Astrocyte (in vitro differentiated cells and primary cell): ENCODE results near the gene GRB7. TPM values are rescaled to one million over a fixed set of nuclear protein-coding genes. Genes with fewer than 3 reads are reported as not detected.
A peak's percentile ranks its signal among the peaks of the same experiment; 100 is the strongest.
"Not testable (repeated sequence)": the region's sequence is repeated elsewhere in the genome, so short reads cannot be mapped to it uniquely, and the experiment has no call there.

ENCODE experiments used
- DNase-seq: peaks from one replicate; pipeline ENCODE4 v3.0.0-alpha.2; 2010; ENCODE audit warnings: low read depth
- FAIRE-seq: peaks from 2 replicates; lab custom pipeline; 2011; peaks lifted over from hg19 to GRCh38; lab: Jason Lieb, UNC
- H2AFZ ChIP-seq: 2 replicates; pipeline ENCODE4 v1.6.0; 2012; ENCODE audit warnings: low read depth, low read length, inconsistent platforms
- H3K27ac ChIP-seq: 2 replicates; pipeline ENCODE4 v1.5.1; 2011; ENCODE audit warnings: low read depth, low read length, inconsistent platforms
- H3K27me3 ChIP-seq: 2 replicates; pipeline ENCODE4 v1.6.0; 2011; ENCODE audit warnings: low read length, inconsistent platforms; ENCODE audit not compliant: insufficient read depth
- H3K36me3 ChIP-seq: 2 replicates; pipeline ENCODE4 v1.5.1; 2011; ENCODE audit warnings: low read length, inconsistent platforms; ENCODE audit not compliant: insufficient read depth
- H3K4me1 ChIP-seq: 2 replicates; pipeline ENCODE4 v1.5.1; 2011; ENCODE audit warnings: low read length, inconsistent platforms; ENCODE audit not compliant: insufficient read depth
- H3K4me2 ChIP-seq: 2 replicates; pipeline ENCODE4 v1.6.0; 2012; ENCODE audit warnings: low read length, inconsistent platforms
- H3K4me3 ChIP-seq: 2 replicates; pipeline ENCODE4 v1.5.1; 2011; ENCODE audit warnings: low read depth, mild to moderate bottlenecking, low read length, inconsistent platforms; ENCODE audit not compliant: insufficient read depth
- H3K79me2 ChIP-seq: 2 replicates; pipeline ENCODE4 v1.6.0; 2012; ENCODE audit warnings: mild to moderate bottlenecking, low read length, inconsistent platforms; ENCODE audit not compliant: insufficient read depth
- H3K9ac ChIP-seq: 2 replicates; pipeline ENCODE4 v1.6.0; 2012; ENCODE audit warnings: mild to moderate bottlenecking, low read length, inconsistent platforms
- H3K9me3 ChIP-seq: 2 replicates; pipeline ENCODE4 v1.5.1; 2012; ENCODE audit warnings: low read depth, mild to moderate bottlenecking, low read length, inconsistent platforms; ENCODE audit not compliant: insufficient read depth
- H4K20me1 ChIP-seq: 2 replicates; pipeline ENCODE4 v1.6.0; 2012; ENCODE audit warnings: low read length, inconsistent platforms; ENCODE audit not compliant: insufficient read depth
- H3K27ac Mint-ChIP-seq: one replicate; pipeline ENCODE4 v1.8.0; 2021; ENCODE audit warnings: mild to moderate bottlenecking, mixed read lengths; ENCODE audit not compliant: unreplicated experiment
- H3K27me3 Mint-ChIP-seq: one replicate; pipeline ENCODE4 v1.8.0; 2021; ENCODE audit warnings: low read depth, mixed read lengths; ENCODE audit not compliant: unreplicated experiment
- H3K36me3 Mint-ChIP-seq: one replicate; pipeline ENCODE4 v1.8.0; 2021; ENCODE audit warnings: low read depth, mixed read lengths; ENCODE audit not compliant: unreplicated experiment
- H3K4me1 Mint-ChIP-seq: one replicate; pipeline ENCODE4 v1.8.0; 2021; ENCODE audit warnings: low read depth, mixed read lengths; ENCODE audit not compliant: unreplicated experiment
- H3K4me3 Mint-ChIP-seq: one replicate; pipeline ENCODE4 v1.8.0; 2021; ENCODE audit warnings: mild to moderate bottlenecking, moderate library complexity, mixed read lengths; ENCODE audit not compliant: unreplicated experiment
- H3K9me3 Mint-ChIP-seq: one replicate; pipeline ENCODE4 v1.8.0; 2021; ENCODE audit warnings: mild to moderate bottlenecking, mixed read lengths; ENCODE audit not compliant: unreplicated experiment
- CTCF ChIP-seq: IDR thresholded peaks from 2 replicates; pipeline ENCODE4 v1.5.1; 2011; ENCODE audit warnings: low read depth, mild to moderate bottlenecking, inconsistent platforms, low read length, moderate library complexity; ENCODE audit not compliant: insufficient read depth
- EZH2 ChIP-seq: IDR thresholded peaks from 2 replicates; pipeline ENCODE4 v1.6.1; 2012; ENCODE audit warnings: mild to moderate bottlenecking, low read length, inconsistent platforms; ENCODE audit not compliant: insufficient read depth
- total RNA-seq: library from RNA; stranded (reverse); gene quantifications from 2 replicates; pipeline ENCODE4 v1.2.1, GENCODE V29; 2021

The GRB7 gene
- total RNA-seq, 1 donor from 2014 or later = 3.3 TPM

- Mint-ChIP-seq H3K36me3 (peaks cover 20% of the 10 kb centered on the region), H3K27me3 (no peaks in the 10 kb centered on the region), H3K4me3 (no peak overlapping the region), H3K27ac (no peak overlapping the region), H3K4me1 (no peaks in the 10 kb centered on the region), H3K9me3 (no peaks in the 10 kb centered on the region)
- H3K4me2 ChIP-seq = no peak overlapping the region
- no peak for FAIRE-seq
- H3K4me1 ChIP-seq = no peaks in the 10 kb centered on the region
- TF ChIP-seq CTCF = no peak
- no peak for TF ChIP-seq EZH2
- peaks cover 12% of the 10 kb centered on the region for H3K36me3 ChIP-seq
- no peaks in the 10 kb centered on the region for H3K9me3 ChIP-seq
- H3K79me2 ChIP-seq = no peaks in the 10 kb centered on the region
- no peak overlapping the region for H3K4me3 ChIP-seq
- H4K20me1 ChIP-seq = no peaks in the 10 kb centered on the region
- no peak overlapping the region for H2AFZ ChIP-seq
- H3K27ac ChIP-seq = no peak overlapping the region
- no peaks in the 10 kb centered on the region for H3K27me3 ChIP-seq
- DNase-seq = no peak
- H3K9ac ChIP-seq = no peak overlapping the region
Observed at GRCh38 chr17:39722104-39722503, 15.6 kb upstream of the GRB7 start.

GRCh38 chr17:39722965-39723848, 14.5 kb upstream of the GRB7 start:
- H3K27me3 ChIP-seq = no peaks in the 10 kb centered on the region
- no peaks in the 10 kb centered on the region for H4K20me1 ChIP-seq
- TF ChIP-seq EZH2 (no peak), CTCF (no peak)
- H3K36me3 ChIP-seq = peaks cover 10% of the 10 kb centered on the region
- Mint-ChIP-seq H3K4me1 (no peaks in the 10 kb centered on the region), H3K9me3 (no peaks in the 10 kb centered on the region), H3K27ac (no peak overlapping the region), H3K36me3 (peaks cover 18% of the 10 kb centered on the region), H3K4me3 (no peak overlapping the region), H3K27me3 (no peaks in the 10 kb centered on the region)
- no peak overlapping the region for H3K4me2 ChIP-seq
- DNase-seq = no peak
- no peak overlapping the region for H3K27ac ChIP-seq
- no peak overlapping the region for H2AFZ ChIP-seq
- no peak overlapping the region for H3K9ac ChIP-seq
- H3K4me1 ChIP-seq = no peaks in the 10 kb centered on the region
- no peak overlapping the region for H3K4me3 ChIP-seq
- H3K9me3 ChIP-seq = no peaks in the 10 kb centered on the region
- H3K79me2 ChIP-seq = no peaks in the 10 kb centered on the region
- FAIRE-seq = no peak

DNA sequence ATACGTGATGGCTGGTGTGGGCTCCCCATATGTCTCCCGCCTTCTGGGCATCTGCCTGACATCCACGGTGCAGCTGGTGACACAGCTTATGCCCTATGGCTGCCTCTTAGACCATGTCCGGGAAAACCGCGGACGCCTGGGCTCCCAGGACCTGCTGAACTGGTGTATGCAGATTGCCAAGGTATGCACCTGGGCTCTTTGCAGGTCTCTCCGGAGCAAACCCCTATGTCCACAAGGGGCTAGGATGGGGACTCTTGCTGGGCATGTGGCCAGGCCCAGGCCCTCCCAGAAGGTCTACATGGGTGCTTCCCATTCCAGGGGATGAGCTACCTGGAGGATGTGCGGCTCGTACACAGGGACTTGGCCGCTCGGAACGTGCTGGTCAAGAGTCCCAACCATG, 13.0 kb upstream of the GRB7 start:
- Histone ChIP-seq H3K9ac (no peak overlapping the region), H3K4me3 (no peak overlapping the region), H3K27me3 (no peaks in the 10 kb centered on the region), H3K36me3 (peaks cover 5% of the 10 kb centered on the region), H3K4me2 (no peak overlapping the region), H4K20me1 (peaks cover 8% of the 10 kb centered on the region), H3K9me3 (no peaks in the 10 kb centered on the region), H3K27ac (no peak overlapping the region), H3K4me1 (peaks cover 1% of the 10 kb centered on the region), H2AFZ (no peak overlapping the region), H3K79me2 (no peaks in the 10 kb centered on the region)
- TF ChIP-seq EZH2 (no peak), CTCF (no peak)
- no peak for FAIRE-seq
- peaks cover 18% of the 10 kb centered on the region for H3K36me3 Mint-ChIP-seq
- no peaks in the 10 kb centered on the region for H3K27me3 Mint-ChIP-seq
- DNase-seq = no peak
- peak overlapping the region; percentile 31 for H3K27ac Mint-ChIP-seq
- no peaks in the 10 kb centered on the region for H3K4me1 Mint-ChIP-seq
- no peaks in the 10 kb centered on the region for H3K9me3 Mint-ChIP-seq
- H3K4me3 Mint-ChIP-seq = no peak overlapping the region

- not testable (repeated sequence) for H3K27me3 Mint-ChIP-seq, H4K20me1 ChIP-seq, H3K9me3 Mint-ChIP-seq, H3K9ac ChIP-seq, H2AFZ ChIP-seq, H3K9me3 ChIP-seq, H3K4me1 Mint-ChIP-seq, H3K4me2 ChIP-seq, FAIRE-seq, H3K4me1 ChIP-seq, H3K36me3 ChIP-seq, H3K27ac ChIP-seq, H3K4me3 Mint-ChIP-seq, H3K79me2 ChIP-seq, DNase-seq, H3K27me3 ChIP-seq, H3K4me3 ChIP-seq
- Mint-ChIP-seq H3K27ac (peak overlapping the region; percentile 4), H3K36me3 (peaks cover 13% of the 10 kb centered on the region)
Observed at GRCh38 chr17:39725923-39726322, 11.8 kb upstream of the GRB7 start.
